ENCODE results near the gene MSANTD7.

DNA sequence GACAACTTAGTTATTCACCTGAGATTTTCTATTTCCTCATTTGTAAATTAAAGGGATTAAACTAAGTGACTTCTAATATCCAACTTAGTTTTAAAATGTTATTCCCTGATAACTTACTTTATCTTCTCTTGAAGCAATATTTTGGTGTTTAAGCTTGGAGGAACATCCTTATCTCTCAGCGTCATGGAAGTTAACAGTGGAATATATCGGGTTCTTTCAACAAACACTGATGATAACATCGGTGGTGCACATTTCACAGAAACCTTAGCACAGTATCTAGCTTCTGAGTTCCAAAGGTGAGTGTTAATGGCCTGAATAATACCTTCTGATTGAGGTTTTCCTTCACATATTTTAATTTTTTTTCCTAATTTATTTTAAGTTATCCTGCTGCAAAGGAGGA, 14.1 kb downstream of the MSANTD7 start:
- TF ChIP-seq EZH2phosphoT487 (IDR thresholded peaks at IDR 0.05; ENCODE audit: insufficient read depth, low read depth) (no peak), EZH2 (IDR thresholded peaks at IDR 0.05; ENCODE audit: insufficient read depth, poor library complexity, severe bottlenecking) (no peak)
